CD4-positive, alpha-beta T cell treated with Interleukin-2 at 100 ng/mL for 4 hours (primary cell): Measurements from ENCODE around the gene RASGRF1.

ENCODE experiments used
- DNase-seq: peaks from one replicate; pipeline ENCODE4 v3.0.0-alpha.2; 2020; ENCODE audit warnings: low spot score

Gene RASGRF1

GRCh38 chr15:79067969-79068368, 22.6 kb downstream of the RASGRF1 start:
- DNase-seq, result no peak

- no peak for DNase-seq
These were observed 23.3 kb downstream of the RASGRF1 start for GRCh38 chr15:79067072-79067833.

- DNase-seq, result no peak
These were observed 24.0 kb downstream of the RASGRF1 start for GRCh38 chr15:79066391-79067071.

- no peak for DNase-seq
These were observed 24.7 kb downstream of the RASGRF1 start for GRCh38 chr15:79065706-79066376.

GRCh38 chr15:79065361-79065705, 25.2 kb downstream of the RASGRF1 start:
- DNase-seq, result no peak

GRCh38 chr15:79064496-79064895, 26.1 kb downstream of the RASGRF1 start:
- DNase-seq, result no peak

GRCh38 chr15:79060175-79060574, 30.4 kb downstream of the RASGRF1 start:
- DNase-seq, result no peak

- no peak for DNase-seq
These were observed 31.5 kb downstream of the RASGRF1 start for GRCh38 chr15:79059081-79059572.

- no peak for DNase-seq
These were observed 32.2 kb downstream of the RASGRF1 start for GRCh38 chr15:79058260-79058850.

- DNase-seq, result no peak
These were observed 33.5 kb downstream of the RASGRF1 start for GRCh38 chr15:79057050-79057449.

GRCh38 chr15:79054350-79054749, 36.2 kb downstream of the RASGRF1 start:
- no peak for DNase-seq

- DNase-seq, result no peak
These were observed 36.7 kb downstream of the RASGRF1 start for GRCh38 chr15:79053894-79054293.

GRCh38 chr15:79051941-79052731, 38.4 kb downstream of the RASGRF1 start:
- DNase-seq, result no peak

- DNase-seq, result no peak
These were observed 39.6 kb downstream of the RASGRF1 start for GRCh38 chr15:79051029-79051428.

GRCh38 chr15:79050341-79050740, 40.2 kb downstream of the RASGRF1 start:
- DNase-seq, result no peak

- no peak for DNase-seq
These were observed 41.2 kb downstream of the RASGRF1 start for GRCh38 chr15:79049416-79049815.

- DNase-seq, result no peak
These were observed 42.7 kb downstream of the RASGRF1 start for GRCh38 chr15:79047676-79048439.

GRCh38 chr15:79046691-79047404, 43.7 kb downstream of the RASGRF1 start:
- no peak for DNase-seq

GRCh38 chr15:79045041-79045440, 45.5 kb downstream of the RASGRF1 start:
- DNase-seq, result no peak

GRCh38 chr15:79042213-79042928, 48.2 kb downstream of the RASGRF1 start:
- DNase-seq, result no peak
